Measurements from ENCODE around the gene EVL. TPM values are rescaled to one million over a fixed set of nuclear protein-coding genes. Genes with fewer than 3 reads are reported as not detected.

EVL gene
- total and polyA plus RNA-seq, 10 of the 15 experiments (the other 5 are each of a cell fraction or from before 2014, with no cell fraction given): 11.9 to 341 (median 89.8) TPM

GRCh38 chr14:100067481-100067880 lies 2.3 kb downstream of the EVL start:
- RAD21 ChIA-PET (ENCODE audit: unreplicated experiment): interaction anchor here (0.8 to 6.3 kb wide), 7 partner anchors 7 to 126 kb away, joined by 4 to 33 read pairs (median 10); no protein-coding TSS in a partner anchor
- no TSS peak for BruUV-seq (replicated peaks)
- TF ChIP-seq POLR2AphosphoS5 (IDR thresholded peaks at IDR 0.05; ENCODE audit: low read length) (0 out of 2 replicates have a peak, but pooled peaks have one; percentile 1), PBX3 (IDR thresholded peaks at IDR 0.05; ENCODE audit: insufficient replicate concordance, low read depth, low read length) (no peak), CREB1 (IDR thresholded peaks at IDR 0.05; ENCODE audit: low read depth) (0 out of 2 replicates have a peak, but pooled peaks have one; percentile 4), CHD2 (IDR thresholded peaks at IDR 0.05; ENCODE audit: borderline replicate concordance, low read depth, low read length) (0 out of 2 replicates have a peak, but pooled peaks have one; percentile 14), SIN3A (IDR thresholded peaks at IDR 0.05; ENCODE audit: low read depth, low read length) (0 out of 2 replicates have a peak, but pooled peaks have one; percentile 20), RB1 (IDR thresholded peaks at IDR 0.05; ENCODE audit: borderline replicate concordance) (no peak), NR2F1 (conservative IDR thresholded peaks at IDR 0.05) (peak; percentile 7; the same call in 1 of the 2 replicates), CHD1 (IDR thresholded peaks at IDR 0.05; ENCODE audit: low read depth, low read length) (0 out of 2 replicates have a peak, but pooled peaks have one; percentile 30), RUNX3 (IDR thresholded peaks at IDR 0.05; ENCODE audit: low read length) (peak; percentile 33), POLR2A (IDR thresholded peaks at IDR 0.05; ENCODE audit: low read depth, low read length) (peak; percentile 39; the same call in 1 of the 2 replicates)
- SMC1A ChIA-PET (ENCODE audit: uncharacterized antibody, unreplicated experiment): interaction anchor here (0.6 to 3.0 kb wide), 12 partner anchors 12 to 93 kb away, joined by 3 to 13 read pairs (median 4); no protein-coding TSS in a partner anchor
- Histone ChIP-seq H3K79me2 (ENCODE audit: control insufficient read depth, insufficient read depth, low read length) (peaks cover 77% of the 10 kb centered on the region), H3K27me3 (replicated peaks in 1 of 2; ENCODE audit: control insufficient read depth in 2 of 2, insufficient read depth in 2 of 2, low read length in 1 of 2) (no peaks in the 10 kb centered on the region), H2AFZ (ENCODE audit: control insufficient read depth, low read depth, low read length) (no peak overlapping the region; the same call in 1 of the 2 replicates), H3K9me3 (replicated peaks; ENCODE audit: control insufficient read depth, insufficient read depth, low read length) (no peaks in the 10 kb centered on the region), H3K9ac (ENCODE audit: control insufficient read depth, insufficient read depth, low read length) (peak overlapping the region; percentile 80), H3K4me3 (peak overlapping the region; percentile 75), H3K27ac (ENCODE audit: control insufficient read depth, insufficient read depth) (peak overlapping the region; percentile 84), H3K4me2 (ENCODE audit: control insufficient read depth, insufficient read depth) (peak overlapping the region; percentile 93), H4K20me1 (ENCODE audit: control insufficient read depth, insufficient read depth) (no peaks in the 10 kb centered on the region), H3K36me3 (ENCODE audit: control insufficient read depth in 2 of 2, insufficient read depth in 2 of 2, low read length in 1 of 2) (no peaks in the 10 kb centered on the region; a peak in 1 of 4 replicates), H3K4me1 (ENCODE audit: control insufficient read depth, insufficient read depth, low read length) (peaks cover 71% of the 10 kb centered on the region)
- POLR2A ChIA-PET: interaction anchor here (1.2 to 2.0 kb wide), 5 partner anchors 9 to 174 kb away, joined by 3 to 9 read pairs (median 5); no protein-coding TSS in a partner anchor
- DNase-seq (ENCODE audit: low read depth, low spot score) (no peak), ATAC-seq (peak; percentile 6), FAIRE-seq (no peak)
- intact Hi-C loops (cut with micrococcal nuclease; ENCODE audit: unreplicated experiment): loop anchor here (5.0 kb wide), 4 partner anchors 70 to 310 kb away; partner anchors contain the start of genes WDR25 and YY1
- in situ Hi-C loops (cut with MboI): no loop called here
- CTCF ChIA-PET: interaction anchor here (1.1 to 12.8 kb wide), 6 partner anchors 9 to 84 kb away, joined by 3 to 156 read pairs (median 5); no protein-coding TSS in a partner anchor
- WGBS (ENCODE audit: insufficient coverage, insufficient replicate concordance, low lambda C conversion rate, missing lambda C conversion rate): 1% methylated on average over 6 of the region's 6 CpGs

Measured in GM12878 (cell line).